ENCODE measurements around the gene SLC6A6. TPM values are rescaled to one million over a fixed set of nuclear protein-coding genes. Genes with fewer than 3 reads are reported as not detected.

The SLC6A6 gene
- total RNA-seq, 1 experiment from 2014 or later: 211 TPM

GRCh38 chr3:14497321-14497720 lies 94.9 kb downstream of the SLC6A6 start (continued):
- TF ChIP-seq JAZF1 (CRISPR knock-in tag; IDR thresholded peaks at IDR 0.05): no peak
- TF ChIP-seq SMAD4 (CRISPR knock-in tag; IDR thresholded peaks at IDR 0.05): no peak
- TF ChIP-seq ZNF317 (CRISPR knock-in tag; IDR thresholded peaks at IDR 0.05; ENCODE audit: borderline replicate concordance, low read depth): no peak
- TF ChIP-seq FOXK1 (CRISPR knock-in tag; IDR thresholded peaks at IDR 0.05): no peak

GRCh38 chr3:14502472-14502871 lies 100.1 kb downstream of the SLC6A6 start:
- H3K27ac Mint-ChIP-seq: no peak overlapping the region
- H3K4me1 Mint-ChIP-seq: peaks cover 2% of the 10 kb centered on the region
- H3K27me3 Mint-ChIP-seq (ENCODE audit: low read depth): peaks cover 6% of the 10 kb centered on the region
- ChIA-PET POLR2A (interaction anchor here (0.5 kb wide), 1 partner anchor 1822 kb away, joined by 6 read pairs; no protein-coding TSS in a partner anchor), CTCF (no interaction called here)
- no peak for DNase-seq (ENCODE audit: low spot score)
- no peak overlapping the region for H3K4me3 Mint-ChIP-seq
- no peak for ATAC-seq
- H3K9me3 Mint-ChIP-seq: peaks cover 21% of the 10 kb centered on the region
- H3K36me3 Mint-ChIP-seq: peaks cover 15% of the 10 kb centered on the region
- no peak for TF ChIP-seq ATF6 (CRISPR knock-in tag; IDR thresholded peaks at IDR 0.05)
- TF ChIP-seq ZSCAN18 (CRISPR knock-in tag; IDR thresholded peaks at IDR 0.05): no peak
- TF ChIP-seq TP53 (CRISPR knock-in tag; IDR thresholded peaks at IDR 0.05): no peak
- TF ChIP-seq TCF7 (CRISPR knock-in tag; IDR thresholded peaks at IDR 0.05; ENCODE audit: low read depth): no peak
- no peak for TF ChIP-seq ERG (CRISPR knock-in tag; IDR thresholded peaks at IDR 0.05)
- no peak for TF ChIP-seq MYBL2 (CRISPR knock-in tag; IDR thresholded peaks at IDR 0.05)
- TF ChIP-seq TEAD4 (CRISPR knock-in tag; IDR thresholded peaks at IDR 0.05): no peak
- no peak for TF ChIP-seq ETV6 (CRISPR knock-in tag; IDR thresholded peaks at IDR 0.05)
- TF ChIP-seq MAX (CRISPR knock-in tag; IDR thresholded peaks at IDR 0.05): no peak
- no peak for TF ChIP-seq GABPB1 (CRISPR knock-in tag; IDR thresholded peaks at IDR 0.05)
- TF ChIP-seq ELF4 (CRISPR knock-in tag; IDR thresholded peaks at IDR 0.05; ENCODE audit: low read depth): no peak
- no peak for TF ChIP-seq ZNF281 (CRISPR knock-in tag; IDR thresholded peaks at IDR 0.05)

GRCh38 chr3:14503033-14503705 lies 100.8 kb downstream of the SLC6A6 start:
- CTCF ChIA-PET: interaction anchor here (0.6 kb wide), 1 partner anchor 49 kb away, joined by 3 read pairs; no protein-coding TSS in a partner anchor
- H3K36me3 Mint-ChIP-seq: peaks cover 15% of the 10 kb centered on the region
- no peak for DNase-seq (ENCODE audit: low spot score)
- no peaks in the 10 kb centered on the region for H3K4me1 Mint-ChIP-seq
- H3K27ac Mint-ChIP-seq: no peak overlapping the region
- H3K4me3 Mint-ChIP-seq: no peak overlapping the region
- H3K27me3 Mint-ChIP-seq (ENCODE audit: low read depth): peaks cover 3% of the 10 kb centered on the region
- POLR2A ChIA-PET: no interaction called here
- TF ChIP-seq TEAD1 (CRISPR knock-in tag; IDR thresholded peaks at IDR 0.05) (no peak), ZBTB43 (CRISPR knock-in tag; IDR thresholded peaks at IDR 0.05) (no peak), TEAD4 (CRISPR knock-in tag; IDR thresholded peaks at IDR 0.05) (no peak), ARID4B (CRISPR knock-in tag; IDR thresholded peaks at IDR 0.05; ENCODE audit: borderline replicate concordance) (no peak)
- no peak for ATAC-seq
- peaks cover 21% of the 10 kb centered on the region for H3K9me3 Mint-ChIP-seq
